Islet of Langerhans (tissue), 1 donor: ENCODE measurements around the gene ZNF536.
"Not testable (repeated sequence)": the region's sequence is repeated elsewhere in the genome, so short reads cannot be mapped to it uniquely, and the experiment has no call there.

Experiments used
- FAIRE-seq: peaks from one replicate; lab custom pipeline; 2011; peaks lifted over from hg19 to GRCh38; lab: Jason Lieb, UNC

Gene ZNF536

GRCh38 chr19:30446850-30447552 lies 74.8 kb downstream of the ZNF536 start:
- FAIRE-seq = no peak

- FAIRE-seq = no peak
Measured at GRCh38 chr19:30447553-30447870, 75.3 kb downstream of the ZNF536 start.

DNA sequence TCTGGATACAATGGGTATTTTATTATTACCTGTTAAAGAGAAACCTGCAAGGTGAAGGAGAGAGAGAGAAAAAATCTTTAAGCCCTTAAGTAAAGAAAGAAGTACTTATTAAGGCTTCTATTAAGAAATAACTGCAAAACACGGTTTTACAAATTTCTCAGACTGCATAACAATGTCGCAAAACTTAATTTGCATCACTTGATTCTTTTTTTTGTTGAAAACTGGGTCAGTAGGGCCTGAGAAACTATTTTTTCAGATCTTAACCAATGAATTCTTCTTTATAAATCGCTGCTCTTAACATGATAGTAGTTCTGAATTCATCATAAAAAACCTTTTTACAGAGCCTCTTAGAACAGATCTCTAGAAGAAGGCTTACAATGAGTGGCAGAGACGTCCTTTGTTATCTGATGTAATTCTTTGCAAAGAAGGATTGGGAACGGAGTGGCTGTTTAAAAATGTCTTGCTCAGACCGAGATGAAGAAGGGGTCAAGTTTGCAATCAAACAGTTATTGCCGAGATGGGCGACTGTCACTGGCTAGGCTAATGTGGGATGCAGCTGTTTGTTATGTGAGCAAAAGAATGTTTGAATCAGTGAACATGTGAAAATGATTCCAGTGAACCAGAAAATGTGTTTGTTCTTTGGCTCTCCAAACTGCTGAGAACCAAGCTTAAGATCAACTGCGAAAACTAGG lies 76.3 kb downstream of the ZNF536 start:
- no peak for FAIRE-seq

DNA sequence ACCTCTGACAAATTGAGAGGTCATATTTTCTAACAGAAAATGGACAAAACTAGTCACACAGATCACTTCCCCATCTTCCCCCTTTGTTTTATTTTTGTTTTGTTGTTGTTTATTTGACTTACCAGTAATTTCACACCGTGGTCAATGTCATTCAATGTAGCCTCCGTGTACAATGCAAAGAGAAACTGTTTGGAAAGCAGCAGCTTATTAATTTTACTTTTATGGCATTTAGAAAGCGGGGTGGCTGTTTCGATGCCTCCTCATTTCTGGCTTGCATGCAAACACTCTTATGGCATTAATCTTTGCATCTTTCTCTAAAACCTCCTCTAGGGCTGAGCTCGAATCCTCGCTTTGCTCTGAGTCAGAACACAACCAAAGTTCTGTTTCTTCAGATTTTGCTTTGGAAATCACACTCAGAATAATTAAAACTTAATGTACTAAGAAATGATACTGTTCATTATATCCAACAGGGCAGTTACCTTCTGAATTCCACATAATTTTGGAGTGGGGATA lies 77.0 kb downstream of the ZNF536 start:
- no peak for FAIRE-seq

GRCh38 chr19:30449673-30450072 lies 77.5 kb downstream of the ZNF536 start:
- no peak for FAIRE-seq

DNA sequence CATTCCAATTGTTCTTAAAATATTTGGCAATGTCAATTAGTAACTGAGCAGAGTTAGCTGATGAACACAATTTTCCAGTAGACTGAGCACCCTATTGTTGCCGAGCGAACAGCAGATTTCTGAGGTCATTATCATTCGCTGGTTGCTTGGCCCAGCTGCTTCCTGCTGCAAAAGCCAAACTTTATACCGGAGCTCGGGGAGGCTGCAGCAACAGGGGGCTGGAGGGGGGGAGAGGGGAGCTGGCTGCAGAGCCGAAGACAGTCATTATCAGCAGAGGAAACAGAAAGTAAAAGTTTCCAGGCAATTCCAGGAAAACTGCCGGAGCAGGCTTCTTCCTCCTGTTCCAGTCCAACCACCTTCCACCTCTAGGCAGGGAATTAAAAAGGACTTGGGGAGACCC lies 77.9 kb downstream of the ZNF536 start:
- no peak for FAIRE-seq

- FAIRE-seq = no peak
Measured at GRCh38 chr19:30450835-30451321, 78.7 kb downstream of the ZNF536 start.

DNA sequence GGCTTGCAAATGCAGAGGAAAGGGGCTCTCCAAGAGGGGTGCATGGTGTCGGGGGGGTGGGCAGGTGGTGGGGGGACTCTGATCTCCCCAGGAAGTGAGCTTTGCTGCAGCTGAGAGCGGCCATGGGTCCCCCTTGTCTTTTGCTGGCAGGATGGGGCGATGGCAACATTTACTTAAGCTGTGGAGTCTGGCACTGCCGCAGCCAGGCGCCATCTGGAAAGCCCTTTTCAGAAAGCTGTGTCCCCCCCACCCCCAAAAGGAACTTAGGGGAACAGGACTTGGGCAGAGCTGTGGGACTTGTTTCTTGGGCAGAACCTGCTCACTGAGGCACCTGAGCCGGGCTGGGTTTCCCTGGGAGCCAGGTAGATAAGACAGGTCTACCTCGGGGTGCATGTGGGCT lies 80.7 kb downstream of the ZNF536 start:
- FAIRE-seq = no peak

- no peak for FAIRE-seq
Measured at GRCh38 chr19:30453743-30454142, 81.6 kb downstream of the ZNF536 start.

DNA sequence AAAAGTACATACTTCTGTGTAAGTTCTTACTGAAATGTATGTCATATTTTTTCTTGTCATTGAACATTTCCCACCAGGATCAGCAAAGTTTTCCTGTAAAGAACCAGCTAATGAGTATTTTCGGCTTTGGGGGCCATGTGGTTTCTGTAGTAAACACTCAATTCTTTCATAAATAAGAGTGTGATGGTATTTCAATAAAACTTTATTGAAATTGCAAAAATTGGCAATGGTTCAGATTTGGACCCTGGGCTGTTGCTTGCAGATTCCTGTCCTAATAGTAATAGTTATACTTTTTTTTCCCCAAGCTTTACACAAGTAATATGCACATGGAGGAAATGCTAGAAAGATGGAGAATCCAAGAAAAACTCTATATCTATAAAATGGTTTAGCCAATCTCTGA lies 83.7 kb downstream of the ZNF536 start:
- FAIRE-seq = no peak

DNA sequence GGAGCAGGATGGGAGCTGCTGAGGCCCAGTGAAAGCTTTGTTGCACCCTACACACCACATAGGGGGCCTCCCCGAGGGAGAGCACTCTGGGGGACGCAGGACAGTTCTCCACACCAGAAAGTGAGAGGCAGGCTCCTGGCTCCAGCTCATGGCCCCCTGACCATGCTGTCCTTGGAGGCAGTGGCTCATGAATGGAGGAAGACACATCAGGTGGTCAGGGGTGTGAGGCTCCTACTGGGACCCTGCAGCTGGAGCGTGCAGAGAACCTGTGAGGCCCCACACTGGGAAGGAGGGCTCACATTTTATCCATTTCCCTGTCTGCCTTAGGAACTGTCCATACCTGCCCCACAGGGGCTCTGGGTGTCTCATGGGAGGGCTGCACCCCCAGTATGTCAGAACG lies 85.3 kb downstream of the ZNF536 start:
- no peak for FAIRE-seq

- FAIRE-seq = no peak
Measured at GRCh38 chr19:30459859-30460258, 87.7 kb downstream of the ZNF536 start.

- no peak for FAIRE-seq
Measured at GRCh38 chr19:30464162-30464561, 92.0 kb downstream of the ZNF536 start.

DNA sequence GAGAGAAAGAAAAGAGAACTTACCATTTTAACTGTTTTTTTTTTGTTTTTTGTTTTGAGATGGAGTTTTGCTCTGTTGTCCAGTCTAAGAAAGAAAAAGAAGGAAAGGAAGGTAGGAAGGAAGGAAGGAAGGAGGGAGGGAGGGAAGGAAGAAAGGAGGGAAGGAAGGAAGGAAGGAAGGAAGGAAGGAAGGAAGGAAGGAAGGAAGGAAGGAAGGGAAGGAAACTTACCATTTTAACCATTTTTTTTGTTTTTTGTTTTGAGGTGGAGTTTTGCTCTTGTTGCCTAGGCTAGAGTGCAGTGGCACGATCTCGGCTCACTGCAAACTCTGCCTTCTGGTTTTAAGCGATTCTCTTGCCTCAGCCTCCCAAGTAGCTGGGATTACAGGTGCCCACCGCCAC lies 94.4 kb downstream of the ZNF536 start:
- FAIRE-seq = not testable (repeated sequence)

DNA sequence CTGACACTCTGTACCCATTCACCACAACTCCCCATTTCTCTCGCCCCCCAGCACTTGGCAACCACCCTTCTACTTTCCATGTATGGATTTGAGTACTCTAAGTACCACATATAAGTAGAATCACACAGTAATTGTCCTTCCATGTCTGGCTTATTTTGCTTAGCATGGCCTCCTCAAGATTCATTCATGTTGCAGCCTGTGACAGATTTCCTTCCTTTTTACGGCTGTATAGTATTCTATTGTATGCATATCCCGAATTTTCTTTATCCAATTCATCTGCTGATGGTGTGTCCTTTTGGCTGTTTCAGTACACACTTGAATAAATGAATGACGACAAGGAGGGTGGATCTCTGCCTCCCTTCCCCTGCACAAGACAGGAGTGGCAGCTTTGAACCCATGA lies 95.1 kb downstream of the ZNF536 start:
- no peak for FAIRE-seq

GRCh38 chr19:30469774-30470173 lies 97.6 kb downstream of the ZNF536 start:
- no peak for FAIRE-seq

GRCh38 chr19:30471441-30471840 lies 99.3 kb downstream of the ZNF536 start:
- no peak for FAIRE-seq

DNA sequence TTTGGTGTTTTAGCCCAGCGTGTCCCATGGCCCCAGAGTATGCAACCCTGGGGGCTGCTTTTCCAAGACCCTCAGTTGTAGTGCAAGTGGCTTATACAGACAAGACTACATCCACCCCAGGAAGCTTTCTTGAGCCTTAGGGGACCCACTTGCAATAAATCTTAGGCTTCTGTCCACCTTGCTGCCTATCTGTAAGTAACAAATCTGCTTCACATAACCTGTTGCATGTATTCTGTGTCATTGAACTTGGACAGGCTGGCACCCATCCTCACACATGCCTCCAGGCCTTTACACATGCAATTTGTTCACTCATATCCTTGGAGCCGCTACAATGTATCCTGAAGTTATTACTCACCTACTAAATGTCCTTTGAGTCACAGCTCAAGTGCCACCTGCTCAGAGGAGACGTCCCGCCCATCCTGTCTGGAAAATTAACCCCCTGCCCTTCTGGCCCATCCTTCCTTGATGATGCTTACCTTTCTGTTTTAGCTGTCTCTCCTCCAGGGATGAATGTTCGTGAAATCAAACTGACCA lies 101.2 kb downstream of the ZNF536 start:
- no peak for FAIRE-seq

- no peak for FAIRE-seq
Measured at GRCh38 chr19:30476997-30477396, 104.8 kb downstream of the ZNF536 start.

GRCh38 chr19:30479231-30479630 lies 107.0 kb downstream of the ZNF536 start:
- no peak for FAIRE-seq

- no peak for FAIRE-seq
Measured at GRCh38 chr19:30480097-30480496, 107.9 kb downstream of the ZNF536 start.

GRCh38 chr19:30481063-30481462 lies 108.9 kb downstream of the ZNF536 start:
- FAIRE-seq = no peak

DNA sequence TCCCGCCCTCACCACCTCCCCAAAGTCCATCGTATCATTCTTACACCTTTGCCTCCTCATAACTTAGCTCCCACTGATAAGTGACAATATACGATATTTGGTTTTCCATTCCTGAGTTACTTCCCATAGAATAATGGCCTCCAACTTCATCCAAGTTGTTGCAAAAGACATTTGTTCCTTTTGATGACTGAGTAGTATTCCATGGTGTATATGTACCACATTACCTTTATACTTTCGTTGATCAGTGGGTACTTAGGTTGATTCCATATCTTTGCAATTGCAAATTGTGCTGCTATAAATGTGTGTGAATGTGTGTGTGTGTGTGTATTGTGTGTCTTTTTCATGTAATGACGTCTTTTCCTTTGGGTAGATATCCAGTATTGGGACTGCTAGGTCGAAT lies 109.6 kb downstream of the ZNF536 start:
- FAIRE-seq = no peak

GRCh38 chr19:30482956-30483355 lies 110.8 kb downstream of the ZNF536 start:
- FAIRE-seq = no peak
